Iris pigment epithelial cell (primary cell): ENCODE results near the gene CNTN4.

ENCODE experiments used
- DNase-seq: peaks from one replicate; pipeline ENCODE4 v3.0.0-alpha.2; 2011; ENCODE audit warnings: low read depth

Gene CNTN4

DNA sequence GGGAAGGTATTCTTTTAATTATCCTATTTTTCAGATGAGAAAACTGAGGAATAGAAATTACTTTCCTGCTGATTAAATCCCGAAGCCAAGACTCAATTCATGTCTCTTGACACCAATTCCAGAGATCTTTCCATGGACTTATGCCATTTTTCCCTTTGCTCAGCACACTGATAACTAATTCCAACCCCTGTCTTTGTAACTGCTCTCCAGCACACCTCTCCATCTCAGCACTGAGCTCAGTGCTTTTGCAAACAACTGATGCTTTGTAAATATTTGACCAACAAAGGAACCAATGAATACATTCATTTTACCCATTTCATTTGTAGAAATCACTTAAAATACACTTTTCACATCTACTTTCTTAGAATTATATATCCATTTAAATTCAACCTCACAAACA is 762.5 kb downstream of the CNTN4 start:
- no peak for DNase-seq

DNA sequence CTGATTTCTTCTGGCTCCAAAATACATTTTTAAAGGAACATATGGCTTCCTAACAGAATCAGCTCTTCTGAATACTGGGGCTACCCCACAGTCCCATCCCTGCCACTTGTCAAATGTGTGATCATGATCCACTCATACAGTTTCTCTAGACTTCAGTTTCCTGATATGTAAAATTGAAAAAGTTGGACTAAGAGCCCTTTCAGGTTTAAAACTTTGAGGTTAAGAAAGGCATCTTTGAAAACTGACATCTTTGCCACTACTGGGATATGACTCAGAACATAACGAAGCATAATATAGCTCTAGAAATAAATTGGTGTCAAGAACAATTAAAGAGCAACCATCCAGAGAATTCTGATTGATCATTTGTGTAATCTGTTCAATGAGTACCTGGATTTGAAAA is 763.3 kb downstream of the CNTN4 start:
- DNase-seq = no peak

DNA sequence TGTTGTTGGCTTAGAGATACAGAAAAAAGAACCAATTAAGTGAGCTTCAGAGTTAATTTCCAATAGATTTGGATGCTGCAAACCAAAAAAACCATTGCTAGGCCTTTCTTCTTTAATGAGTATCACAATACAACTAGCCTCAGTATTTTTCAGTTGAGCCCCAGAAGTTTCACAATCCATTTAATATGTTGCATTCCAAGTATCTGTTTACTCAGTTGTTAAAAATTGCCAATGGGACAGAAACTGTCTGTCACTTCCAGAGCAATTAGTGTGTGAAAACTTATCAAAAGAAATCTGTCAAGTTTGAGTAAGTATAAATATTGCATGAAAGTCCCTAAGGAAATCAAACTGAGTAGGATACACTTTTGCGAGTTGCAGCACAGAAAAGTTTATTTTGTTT is 763.7 kb downstream of the CNTN4 start:
- DNase-seq = no peak

DNA sequence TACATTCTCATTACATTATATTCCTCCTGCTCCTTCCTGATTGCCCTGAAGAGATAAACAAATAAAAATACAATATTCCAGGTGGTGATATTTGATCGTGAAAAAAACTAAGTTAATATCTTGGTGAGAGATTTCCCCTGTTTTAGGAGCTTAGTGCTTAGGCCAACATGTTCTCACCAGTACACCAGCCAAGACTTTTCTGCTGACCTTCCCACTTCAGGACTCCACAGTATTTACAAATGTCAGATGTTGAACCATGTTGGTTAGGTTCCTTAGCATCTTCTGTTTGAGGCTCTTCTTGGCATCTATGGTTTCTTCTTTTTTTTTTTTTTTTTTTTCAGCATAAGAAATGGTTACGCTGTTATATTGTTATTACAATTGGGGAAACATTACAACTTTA is 764.5 kb downstream of the CNTN4 start:
- DNase-seq = no peak

DNA sequence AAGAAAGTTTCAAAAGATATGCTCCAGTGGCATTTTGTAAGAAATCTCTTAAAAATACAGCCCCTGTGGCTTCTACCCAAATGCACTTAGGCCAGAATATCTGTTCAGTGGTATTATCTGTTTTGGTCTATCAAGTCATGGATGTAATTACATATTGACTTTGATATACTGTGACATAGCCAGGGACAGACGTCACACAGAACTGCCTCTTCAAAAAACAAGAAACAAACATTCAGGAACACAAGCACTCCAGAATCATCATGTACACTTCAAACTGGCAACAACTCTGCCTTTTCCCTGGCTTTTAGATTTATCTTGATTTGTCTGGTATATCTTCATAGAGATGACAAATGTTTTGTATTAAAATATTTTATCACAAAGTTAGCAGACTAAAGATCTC is 771.2 kb downstream of the CNTN4 start:
- DNase-seq = no peak

DNA sequence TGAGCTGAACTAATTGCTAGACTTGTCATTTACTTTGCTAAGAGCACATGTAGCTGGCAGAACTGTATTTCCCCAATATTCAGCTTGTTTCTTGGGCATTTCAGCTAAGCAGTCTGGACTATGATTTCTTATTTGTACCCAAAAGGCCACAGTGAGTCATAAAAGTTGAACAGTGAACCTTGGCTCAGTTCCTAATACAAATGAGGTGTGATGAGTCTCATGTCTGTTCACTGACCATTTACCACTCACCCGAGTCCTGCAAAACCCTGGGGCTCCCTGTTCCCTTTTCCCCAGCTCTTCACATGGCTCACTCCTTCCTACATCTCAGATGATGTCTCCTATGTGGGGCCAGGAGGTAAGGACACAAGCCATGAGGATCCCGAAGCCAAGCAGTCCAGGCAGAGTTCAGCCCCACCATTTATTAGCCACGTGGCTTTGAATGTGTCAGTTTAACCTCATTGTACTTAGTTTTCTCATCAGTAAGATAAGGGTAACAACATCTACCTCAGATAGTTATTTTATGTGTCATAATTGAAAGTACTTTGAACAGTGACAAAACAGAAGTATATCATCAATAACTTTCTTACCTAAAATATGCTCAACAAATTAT is 772.2 kb downstream of the CNTN4 start:
- peak; percentile 1 for DNase-seq

DNA sequence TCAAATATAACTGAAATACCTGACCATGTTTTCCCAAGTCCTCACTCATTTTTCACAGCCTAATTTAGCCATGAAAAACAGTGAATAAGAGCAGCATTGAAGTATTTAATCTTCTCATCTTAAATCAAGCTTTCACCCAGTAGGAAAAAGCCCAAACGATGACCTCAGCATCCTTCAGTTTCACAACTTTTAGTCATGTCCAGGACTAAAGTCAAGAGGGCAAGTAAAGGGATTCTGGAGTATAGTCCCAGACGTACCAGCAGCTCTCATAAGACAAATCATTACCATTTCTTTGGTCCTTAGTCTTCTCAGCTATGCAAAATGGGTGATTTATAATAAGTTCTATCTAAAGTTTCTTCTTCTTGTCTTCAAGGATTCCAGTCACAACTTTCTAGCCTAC is 774.2 kb downstream of the CNTN4 start:
- DNase-seq = no peak

DNA sequence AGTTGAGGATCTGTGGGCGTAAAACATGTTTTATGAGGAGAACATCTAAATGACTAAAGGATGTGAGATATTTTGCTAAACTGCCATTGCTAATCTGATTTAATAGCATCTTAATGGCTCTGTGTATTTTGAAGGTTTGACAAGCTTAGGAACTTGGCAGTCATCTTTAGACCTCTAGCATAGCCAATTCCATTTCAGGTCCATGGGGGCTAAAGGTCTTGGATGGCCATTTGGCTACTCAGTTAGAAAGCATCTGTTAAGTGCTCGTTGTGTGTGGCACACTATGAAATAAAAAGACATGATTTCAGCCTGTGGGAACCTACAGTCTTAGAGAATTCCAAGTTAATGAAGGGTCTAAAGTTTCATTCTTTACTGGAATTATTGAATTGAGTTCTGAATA is 775.3 kb downstream of the CNTN4 start:
- DNase-seq = no peak

DNA sequence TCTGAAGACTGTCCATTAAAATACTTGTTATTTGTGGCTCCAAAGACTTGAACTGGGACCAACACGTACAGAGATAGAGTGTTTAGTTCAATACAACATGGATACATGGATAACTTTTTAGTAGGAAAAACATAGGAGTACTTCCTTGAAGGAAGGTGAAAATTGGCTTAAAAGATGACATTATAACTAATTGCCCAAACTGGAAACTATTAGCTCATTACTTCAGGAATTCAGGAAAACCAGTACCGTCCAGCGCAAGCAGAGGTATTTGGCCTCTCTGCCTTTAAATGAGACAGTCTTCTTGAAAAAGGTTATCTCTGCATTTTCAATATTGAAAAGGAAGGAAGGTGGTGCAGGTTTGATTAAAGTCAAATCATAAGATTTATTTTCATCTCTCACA is 777.0 kb downstream of the CNTN4 start:
- no peak for DNase-seq

DNA sequence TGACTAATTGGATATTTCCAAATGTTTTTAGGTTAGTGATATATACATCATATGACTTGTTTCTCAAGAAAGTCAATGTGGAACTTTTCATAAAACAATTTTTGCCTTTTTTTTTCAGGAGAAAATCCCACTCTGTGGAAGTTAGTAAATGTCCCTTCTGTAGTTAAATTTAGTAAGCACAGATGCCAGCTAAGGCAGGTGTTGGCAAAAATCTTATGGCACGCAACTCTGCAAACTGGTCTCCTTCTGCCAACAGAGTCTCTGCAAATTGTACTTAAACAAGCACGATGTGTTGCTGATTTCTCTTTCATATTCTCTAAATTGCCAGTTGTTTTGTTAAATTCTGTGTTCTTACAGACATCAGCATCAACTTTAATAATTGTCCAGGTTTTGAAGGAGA is 777.7 kb downstream of the CNTN4 start:
- no peak for DNase-seq

DNA sequence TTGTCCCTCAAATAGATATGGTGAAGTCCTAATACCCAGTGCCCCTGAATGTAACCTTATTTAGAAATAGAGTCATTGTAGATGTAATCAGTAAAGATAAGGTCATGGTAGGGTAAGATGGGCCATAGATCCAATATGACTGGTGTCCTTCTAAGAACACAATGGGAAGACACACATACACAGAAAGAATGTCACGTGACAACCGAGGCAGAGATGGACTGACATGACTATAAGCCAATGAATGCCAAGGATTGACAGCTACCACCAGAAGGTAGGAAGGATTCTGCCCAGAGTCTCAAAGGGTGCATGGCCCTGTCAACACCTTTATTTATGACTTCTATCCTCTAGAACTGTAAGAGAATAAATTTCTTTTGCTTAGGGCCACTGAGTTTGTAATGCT is 780.4 kb downstream of the CNTN4 start:
- no peak for DNase-seq

DNA sequence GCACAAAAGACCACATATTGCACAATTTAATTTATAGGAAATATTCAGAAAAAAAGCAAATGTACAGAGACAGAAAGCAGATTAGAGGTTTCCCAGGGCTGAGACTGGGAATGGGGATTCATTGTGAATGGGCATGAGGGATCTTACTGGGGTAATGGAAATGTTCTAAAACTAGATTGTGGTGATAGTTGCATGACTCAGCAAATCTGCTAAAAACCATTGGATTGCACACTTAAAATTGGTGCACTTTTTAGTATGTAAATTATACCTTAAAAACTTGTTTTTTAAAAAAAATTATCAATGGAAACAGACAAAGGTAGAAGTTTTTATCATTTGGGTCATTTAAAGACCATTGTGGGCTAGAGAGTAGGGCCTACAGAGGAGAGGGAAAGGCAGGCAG is 780.9 kb downstream of the CNTN4 start:
- no peak for DNase-seq

DNA sequence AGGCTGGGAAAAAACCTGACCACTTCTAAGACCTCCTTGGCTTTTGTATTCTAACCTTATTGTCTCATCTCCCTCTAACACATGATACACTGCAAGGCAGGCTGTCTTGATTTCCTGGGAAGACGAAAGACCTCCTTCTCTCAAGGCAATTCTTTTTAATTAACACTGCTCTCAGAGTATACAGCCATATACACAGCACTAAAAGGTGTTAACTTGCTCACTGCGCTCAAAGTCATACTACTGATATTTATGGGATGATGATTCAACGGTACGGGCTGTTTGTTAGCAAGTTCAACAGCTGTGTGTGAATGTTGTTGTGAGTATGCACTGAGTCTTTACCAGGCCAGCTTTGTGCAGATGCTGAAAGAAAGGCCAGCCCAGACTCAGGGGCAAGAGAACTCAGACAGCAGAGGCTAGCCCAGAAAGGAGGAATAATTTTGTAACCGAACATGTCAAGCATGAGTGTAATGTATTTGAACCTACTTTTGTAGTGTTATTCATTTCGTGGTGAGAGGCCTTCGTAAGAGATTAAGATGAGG is 781.6 kb downstream of the CNTN4 start:
- no peak for DNase-seq

DNA sequence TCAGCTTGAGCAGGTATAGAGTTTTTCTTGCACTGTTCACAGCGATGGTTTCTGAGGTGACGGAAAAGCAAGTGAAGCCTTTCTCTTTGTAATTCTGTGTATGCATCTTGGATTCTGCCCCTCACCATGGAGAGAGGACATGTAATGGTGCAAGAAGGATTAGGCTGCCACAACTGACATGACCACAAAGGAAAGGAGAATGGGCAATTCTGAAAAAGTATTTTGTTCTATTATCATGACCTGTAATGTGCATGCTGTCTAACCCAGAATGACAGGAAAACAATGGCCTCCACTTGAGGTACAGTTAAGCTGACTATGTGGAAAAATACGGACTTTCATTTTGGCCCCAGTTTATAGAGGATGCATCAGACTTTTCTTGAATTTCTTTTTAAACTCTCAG is 784.6 kb downstream of the CNTN4 start:
- DNase-seq = no peak

DNA sequence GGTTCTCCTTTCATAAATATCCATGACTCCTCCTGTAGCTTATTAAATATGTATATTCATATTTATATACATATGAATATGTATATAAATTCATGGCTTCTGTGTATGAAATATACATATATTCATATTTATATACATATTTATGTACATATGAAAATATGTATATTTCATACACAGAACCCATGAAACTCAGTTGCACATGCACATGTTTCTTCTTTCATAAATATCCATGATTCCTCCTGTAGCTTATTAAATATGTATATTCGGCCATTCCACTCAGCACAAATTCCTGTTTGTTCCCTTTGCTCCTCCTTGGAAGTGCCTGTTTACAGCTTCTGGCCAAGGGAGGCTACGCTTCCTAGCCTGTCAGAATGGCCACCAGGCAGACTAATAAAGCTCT is 789.9 kb downstream of the CNTN4 start:
- DNase-seq = no peak

DNA sequence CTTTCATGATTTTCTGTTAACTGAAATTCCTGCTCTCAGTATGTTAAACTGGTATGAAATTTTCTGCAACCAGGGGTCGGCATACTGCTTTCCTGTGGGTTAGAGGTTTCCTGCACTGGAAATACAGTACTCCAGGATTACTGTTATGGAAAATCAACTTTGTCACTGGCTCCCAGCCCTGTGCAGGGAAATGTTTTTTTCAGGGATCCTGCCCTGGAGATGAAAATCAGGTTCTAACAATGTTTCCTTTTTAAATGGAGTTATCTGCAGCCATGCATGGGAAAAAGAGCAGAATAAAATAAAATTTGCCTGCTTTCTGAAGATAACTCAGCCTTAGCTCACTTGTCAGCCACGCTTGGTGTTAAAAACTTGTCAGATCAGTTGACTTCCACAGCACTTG is 791.1 kb downstream of the CNTN4 start:
- DNase-seq = no peak

DNA sequence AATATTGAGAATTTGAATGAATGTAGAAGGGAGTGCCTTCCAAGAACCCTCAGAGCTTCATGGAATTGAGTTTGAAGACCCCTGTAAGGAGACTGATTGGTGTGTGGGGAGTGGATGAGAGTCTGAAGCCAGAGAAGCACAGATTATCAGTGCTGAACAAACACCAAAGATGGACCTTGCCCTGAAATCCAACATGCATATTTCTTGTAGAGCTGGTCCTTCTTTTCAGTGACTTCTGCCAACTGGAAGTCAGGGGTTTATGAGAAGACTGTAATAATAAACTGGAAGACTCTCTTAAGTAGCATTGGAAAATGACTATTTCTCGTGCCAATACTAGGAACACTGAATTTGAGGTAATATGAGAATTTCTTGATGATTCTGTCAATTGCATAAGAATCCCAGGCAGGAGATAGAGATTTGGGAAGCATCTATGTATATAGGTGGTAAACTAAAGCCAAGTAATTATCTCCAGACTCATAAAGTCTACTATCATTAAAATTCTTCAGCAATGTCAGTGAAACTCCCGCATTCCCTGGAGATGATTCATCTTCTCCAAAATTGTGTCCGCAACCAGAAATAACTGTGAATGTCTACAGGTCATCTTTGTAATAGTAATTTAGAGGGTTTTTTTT is 797.8 kb downstream of the CNTN4 start:
- no peak for DNase-seq

DNA sequence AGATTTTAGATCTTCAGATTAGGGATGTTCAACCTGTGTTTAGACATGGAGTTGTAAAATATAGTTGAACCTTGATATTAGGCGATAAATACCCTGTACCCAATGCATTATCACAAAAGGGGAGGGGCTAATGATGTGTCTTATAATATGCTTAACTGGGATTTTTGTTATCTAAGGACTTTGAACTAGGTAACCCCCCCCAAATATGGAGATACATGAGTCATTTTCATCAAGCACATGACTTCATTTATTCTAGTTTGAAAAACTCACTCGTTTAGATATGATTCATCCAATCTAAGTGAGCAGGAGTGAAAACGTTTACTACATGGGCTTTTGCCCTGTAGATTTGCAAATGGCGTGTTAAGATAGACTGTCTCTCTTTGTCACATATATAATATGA is 799.2 kb downstream of the CNTN4 start:
- DNase-seq = no peak

DNA sequence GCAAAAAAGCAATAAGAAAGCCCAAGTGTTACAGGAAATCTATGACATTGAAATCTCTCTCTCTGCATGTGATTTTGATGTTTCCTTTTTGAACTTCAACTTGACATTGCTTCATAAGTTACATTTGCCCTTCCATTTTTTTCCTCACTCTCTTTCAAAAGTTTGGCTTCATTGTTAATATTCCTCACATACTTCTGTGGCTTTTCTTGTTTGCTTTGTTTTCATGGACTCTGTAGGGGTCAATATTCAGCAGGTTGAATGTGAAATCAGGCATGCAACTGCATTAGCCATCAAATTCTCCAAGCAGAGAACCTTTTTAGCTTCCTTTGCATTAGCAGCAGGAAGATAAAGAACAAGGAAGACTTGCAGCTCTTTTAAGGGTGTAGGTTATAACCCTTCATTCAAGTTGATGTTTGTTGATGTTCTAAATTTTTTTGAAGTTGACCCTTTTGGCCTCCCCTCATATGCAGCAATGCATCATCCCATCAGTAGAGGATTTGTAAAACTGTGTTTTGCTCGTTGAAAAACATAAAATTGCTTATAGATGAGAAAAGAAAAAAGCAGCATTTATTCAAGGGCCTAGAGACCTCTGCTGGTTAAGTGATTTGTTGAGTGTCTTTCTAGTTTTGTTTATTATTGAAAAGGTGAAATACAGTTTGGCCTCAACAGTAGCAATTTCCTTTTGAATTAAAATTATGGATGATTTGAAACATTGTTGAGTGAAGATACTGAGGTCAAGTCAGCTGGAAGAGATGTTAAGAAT is 800.1 kb downstream of the CNTN4 start:
- DNase-seq = peak; percentile 5

DNA sequence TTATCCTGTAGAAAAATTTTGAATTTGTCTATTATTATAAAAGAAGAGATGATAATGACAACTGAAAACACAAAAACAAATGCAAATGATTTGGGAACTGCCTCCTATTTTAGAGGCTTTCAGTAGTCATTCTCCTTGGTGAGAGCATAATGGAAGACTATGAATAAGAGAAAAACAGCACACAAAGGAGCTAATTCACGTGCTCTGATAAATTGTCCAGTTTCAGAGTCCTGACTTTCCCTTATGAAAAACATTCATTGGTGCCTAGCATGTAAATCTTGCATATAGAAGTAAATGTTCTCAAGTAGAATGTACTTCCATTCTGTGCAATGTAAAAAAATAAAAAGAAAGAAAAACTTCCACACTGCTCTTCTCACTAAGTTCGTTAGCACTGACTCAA is 805.4 kb downstream of the CNTN4 start:
- no peak for DNase-seq

DNA sequence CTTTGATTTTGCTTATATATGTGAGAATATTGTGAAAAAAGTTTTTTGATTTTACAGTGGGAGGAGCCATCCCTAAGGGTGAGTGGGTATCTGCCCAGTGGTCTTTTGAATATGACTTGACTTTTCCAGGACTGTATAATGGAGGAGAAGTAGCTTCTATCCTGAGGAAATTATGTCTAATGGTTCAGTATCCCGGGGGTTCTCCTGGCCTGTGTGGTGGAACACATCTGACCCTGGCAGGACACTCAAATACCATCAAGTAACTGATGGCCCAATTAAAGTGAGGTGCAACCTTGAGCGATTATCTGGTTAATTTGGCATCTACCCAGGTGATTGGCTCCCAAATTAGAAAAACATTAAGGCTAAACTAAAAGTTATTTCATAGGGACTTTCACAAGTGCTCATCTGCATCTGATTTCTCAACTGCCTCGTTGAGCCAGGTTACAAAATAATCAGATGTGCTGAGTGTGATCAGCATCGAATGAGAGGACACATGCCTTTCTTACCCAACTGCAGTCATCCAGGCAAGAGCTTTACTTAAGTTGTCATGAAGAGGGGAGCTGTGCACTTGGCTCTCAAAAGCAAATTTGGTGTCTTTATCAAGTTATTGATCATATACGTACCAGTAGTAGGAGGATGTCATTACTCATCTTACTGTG is 810.2 kb downstream of the CNTN4 start:
- no peak for DNase-seq

DNA sequence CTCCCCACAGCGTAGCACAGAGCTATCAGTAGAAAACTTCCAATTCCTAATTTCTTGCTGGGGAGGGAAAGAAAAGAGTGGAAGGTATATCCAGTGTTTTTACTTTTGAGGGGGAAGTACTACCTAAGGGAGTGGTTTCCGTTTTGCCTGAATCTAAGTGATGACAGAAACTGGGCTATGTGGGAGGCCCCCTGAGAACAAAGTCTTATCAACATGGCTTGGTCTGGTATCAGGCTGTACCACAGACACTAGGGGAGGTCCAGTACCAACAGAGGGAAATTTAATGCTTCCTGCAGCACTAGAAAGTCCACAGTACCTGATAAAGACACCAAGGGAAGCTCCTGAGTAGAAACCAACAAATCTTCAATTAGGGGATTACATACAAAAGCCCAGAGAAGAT is 812.3 kb downstream of the CNTN4 start:
- no peak for DNase-seq

DNA sequence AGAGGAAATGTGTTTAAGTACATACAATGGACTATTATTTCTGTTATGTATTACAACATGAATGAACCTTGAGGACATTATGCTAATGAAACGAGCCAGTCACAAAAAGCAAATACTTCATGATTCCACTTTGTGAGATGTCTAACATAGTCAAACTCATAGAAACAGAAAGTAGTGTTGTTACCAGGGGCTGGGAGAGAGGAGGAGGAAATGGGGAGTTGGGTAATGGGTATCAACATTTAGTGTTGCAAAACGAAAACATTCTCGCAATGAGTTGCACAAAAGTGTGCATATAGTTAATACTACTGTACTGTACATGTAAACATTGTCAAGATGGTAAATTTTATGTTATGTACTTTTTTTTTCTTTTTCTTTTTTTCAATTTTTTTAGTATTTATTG is 817.2 kb downstream of the CNTN4 start:
- DNase-seq = no peak
